GM23338 (cell line): ENCODE data around the gene C11orf24. TPM values are rescaled to one million over a fixed set of nuclear protein-coding genes. Genes with fewer than 3 reads are reported as not detected.

Experiments
- ATAC-seq: fragments of 200-7000 bp; cut with Tn5 transposase; 3 replicates; pipeline ENCODE4 v1.9.1; 2020
- DNase-seq: peaks from one replicate; pipeline ENCODE4 v3.0.0-alpha.2; 2015; ENCODE audit warnings: low spot score
- H2AFZ ChIP-seq: fragments of 200-600 bp; sonication (generic); 2 replicates; pipeline ENCODE4 v1.8.0; 2016; ENCODE audit warnings: antibody characterized with exemption, mild to moderate bottlenecking, moderate library complexity
- H3F3A ChIP-seq: fragments of 200-600 bp; sonication (generic); replicated peaks from 2 replicates; pipeline ENCODE4 v1.8.0; 2017; ENCODE audit warnings: antibody characterized with exemption, mixed run types, low read depth
- H3K27ac ChIP-seq: fragments of 200-600 bp; sonication (generic); 2 replicates; pipeline ENCODE4 v1.6.1; 2016; ENCODE audit warnings: low read depth
- H3K27me3 ChIP-seq: fragments of 200-600 bp; sonication (generic); 2 replicates; pipeline ENCODE4 v1.8.0; 2016; ENCODE audit warnings: mild to moderate bottlenecking, mixed run types, moderate library complexity; ENCODE audit not compliant: insufficient read depth
- H3K36me3 ChIP-seq: fragments of 200-600 bp; sonication (generic); 2 replicates; pipeline ENCODE4 v1.8.0; 2016; ENCODE audit warnings: mild to moderate bottlenecking; ENCODE audit not compliant: insufficient read depth
- H3K4me1 ChIP-seq: fragments of 200-600 bp; sonication (generic); 2 replicates; pipeline ENCODE4 v1.8.0; 2016; ENCODE audit warnings: mild to moderate bottlenecking, moderate library complexity; ENCODE audit not compliant: insufficient read depth
- H3K4me2 ChIP-seq: fragments of 200-600 bp; sonication (generic); 2 replicates; pipeline ENCODE4 v1.7.1; 2017; ENCODE audit warnings: mixed run types
- H3K4me3 ChIP-seq: fragments of 200-600 bp; sonication (generic); 2 replicates; pipeline ENCODE4 v1.6.1; 2016; ENCODE audit warnings: mixed run types
- H3K79me2 ChIP-seq: fragments of 200-600 bp; sonication (generic); replicated peaks from 2 replicates; pipeline ENCODE4 v1.8.0; 2017; ENCODE audit warnings: mild to moderate bottlenecking; ENCODE audit not compliant: insufficient read depth
- H3K9me2 ChIP-seq: fragments of 200-600 bp; sonication (generic); 2 replicates; pipeline ENCODE4 v1.8.0; 2017; ENCODE audit not compliant: insufficient read depth
- H4K20me1 ChIP-seq: fragments of 200-600 bp; sonication (generic); replicated peaks from 2 replicates; pipeline ENCODE4 v1.8.0; 2017; ENCODE audit warnings: mild to moderate bottlenecking; ENCODE audit not compliant: insufficient read depth
- H3K27ac Mint-ChIP-seq: 2 replicates; pipeline ENCODE4 v1.8.0; 2020; ENCODE audit warnings: inconsistent platforms, mild to moderate bottlenecking, moderate library complexity, mixed read lengths
- H3K27me3 Mint-ChIP-seq: 3 replicates; pipeline ENCODE4 v1.8.0; 2022; ENCODE audit warnings: low read depth, mild to moderate bottlenecking, moderate library complexity, mixed read lengths, inconsistent platforms; ENCODE audit not compliant: insufficient read depth, poor library complexity
- H3K36me3 Mint-ChIP-seq: 3 replicates; pipeline ENCODE4 v1.8.0; 2021; ENCODE audit warnings: low read depth, mild to moderate bottlenecking, inconsistent platforms, moderate library complexity, mixed read lengths
- H3K4me1 Mint-ChIP-seq: 3 replicates; pipeline ENCODE4 v1.8.0; 2020; ENCODE audit warnings: mild to moderate bottlenecking, inconsistent platforms, mixed read lengths
- H3K4me3 Mint-ChIP-seq: 3 replicates; pipeline ENCODE4 v1.8.0; 2021; ENCODE audit warnings: moderate library complexity, mild to moderate bottlenecking, inconsistent platforms, mixed read lengths
- H3K9me3 Mint-ChIP-seq: 3 replicates; pipeline ENCODE4 v1.8.0; 2020; ENCODE audit warnings: moderate library complexity, mild to moderate bottlenecking, inconsistent platforms, mixed read lengths
- EZH2 ChIP-seq: fragments of 200-600 bp; sonication (generic); IDR thresholded peaks from one replicate; pipeline ENCODE4 v1.8.0; 2017; ENCODE audit warnings: antibody characterized with exemption, mild to moderate bottlenecking, low read depth; ENCODE audit not compliant: unreplicated experiment
- EZH2phosphoT487 ChIP-seq: fragments of 200-600 bp; sonication (generic); IDR thresholded peaks from one replicate; pipeline ENCODE4 v1.8.1; 2018; ENCODE audit warnings: antibody characterized with exemption; ENCODE audit not compliant: unreplicated experiment
- NANOG ChIP-seq: IDR thresholded peaks from 2 replicates; pipeline ENCODE4 v1.6.1; 2016; ENCODE audit warnings: antibody characterized with exemption, borderline replicate concordance
- POLR2AphosphoS5 ChIP-seq: IDR thresholded peaks from 2 replicates; pipeline ENCODE4 v1.6.1; 2016; ENCODE audit warnings: antibody characterized with exemption, low read depth
- ZNF114 ChIP-seq: fragments of 250-450 bp; sonication (Bioruptor Pico); IDR thresholded peaks from 2 replicates; pipeline ENCODE4 v1.5.0; 2020; ENCODE audit warnings: mild to moderate bottlenecking, moderate library complexity
- ZNF331 ChIP-seq: fragments of 250-450 bp; sonication (Bioruptor Pico); IDR thresholded peaks from 2 replicates; pipeline ENCODE4 v1.5.0; 2020; ENCODE audit warnings: low read depth, mild to moderate bottlenecking, moderate library complexity
- polyA plus RNA-seq: library from polyadenylated mRNA; unstranded; fragments of >200 nt; fragmentation: Nextera tagmentation; extraction: Ambion mirVana; gene quantifications from 2 replicates; pipeline ENCODE4 v1.2.1, GENCODE V29; 2016
- total RNA-seq: library from RNA; depleted of rRNA; stranded (reverse); fragments of >200 nt; shearing (Covaris generic); gene quantifications from 2 replicates; pipeline ENCODE4 v1.2.3, GENCODE V29; 2014
- TF ChIP-seq, protein P1 (sequence below): fragments of 250-450 bp; sonication (Bioruptor Pico); IDR thresholded peaks from 2 replicates; pipeline ENCODE4 v1.5.0; 2020; ENCODE audit warnings: mild to moderate bottlenecking, moderate library complexity
- TF ChIP-seq, protein P2 (sequence below): IDR thresholded peaks from 2 replicates; pipeline ENCODE4 v1.6.1; 2016; ENCODE audit warnings: antibody characterized with exemption

The C11orf24 gene
- total and polyA plus RNA-seq, 2 experiments from 2014 or later = 49.8 to 57.5 TPM

DNA sequence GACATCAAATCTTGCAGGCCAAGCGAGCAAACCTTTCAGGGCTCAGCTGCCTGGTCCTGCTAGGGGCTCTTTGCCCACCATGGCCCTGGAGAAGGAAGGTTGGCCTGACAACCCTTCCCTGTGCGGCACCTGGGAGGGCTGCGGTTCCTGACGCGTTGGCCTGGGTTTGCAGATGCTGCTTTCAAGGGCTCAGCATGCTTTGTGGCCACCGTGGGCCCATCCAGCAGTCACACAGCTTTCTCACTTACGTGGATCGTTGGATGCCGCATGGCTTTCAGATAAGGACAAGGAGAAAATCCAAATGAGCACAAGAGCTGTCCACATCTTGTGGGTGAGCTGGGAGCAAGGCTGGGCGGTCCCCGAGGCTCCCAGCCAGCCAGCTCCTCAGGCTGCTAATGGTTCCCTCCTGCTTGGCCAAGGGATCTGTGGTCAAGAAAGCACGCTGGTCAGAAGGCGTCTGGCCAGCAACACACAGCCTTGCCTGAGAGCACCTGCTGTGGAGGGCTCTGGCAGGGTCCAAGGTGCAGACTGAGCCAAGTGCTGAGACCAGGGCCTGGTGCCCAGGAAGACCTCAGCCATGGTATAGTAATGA lies 8.2 kb downstream of the C11orf24 start (continued):
- TF ChIP-seq, protein P1, sequence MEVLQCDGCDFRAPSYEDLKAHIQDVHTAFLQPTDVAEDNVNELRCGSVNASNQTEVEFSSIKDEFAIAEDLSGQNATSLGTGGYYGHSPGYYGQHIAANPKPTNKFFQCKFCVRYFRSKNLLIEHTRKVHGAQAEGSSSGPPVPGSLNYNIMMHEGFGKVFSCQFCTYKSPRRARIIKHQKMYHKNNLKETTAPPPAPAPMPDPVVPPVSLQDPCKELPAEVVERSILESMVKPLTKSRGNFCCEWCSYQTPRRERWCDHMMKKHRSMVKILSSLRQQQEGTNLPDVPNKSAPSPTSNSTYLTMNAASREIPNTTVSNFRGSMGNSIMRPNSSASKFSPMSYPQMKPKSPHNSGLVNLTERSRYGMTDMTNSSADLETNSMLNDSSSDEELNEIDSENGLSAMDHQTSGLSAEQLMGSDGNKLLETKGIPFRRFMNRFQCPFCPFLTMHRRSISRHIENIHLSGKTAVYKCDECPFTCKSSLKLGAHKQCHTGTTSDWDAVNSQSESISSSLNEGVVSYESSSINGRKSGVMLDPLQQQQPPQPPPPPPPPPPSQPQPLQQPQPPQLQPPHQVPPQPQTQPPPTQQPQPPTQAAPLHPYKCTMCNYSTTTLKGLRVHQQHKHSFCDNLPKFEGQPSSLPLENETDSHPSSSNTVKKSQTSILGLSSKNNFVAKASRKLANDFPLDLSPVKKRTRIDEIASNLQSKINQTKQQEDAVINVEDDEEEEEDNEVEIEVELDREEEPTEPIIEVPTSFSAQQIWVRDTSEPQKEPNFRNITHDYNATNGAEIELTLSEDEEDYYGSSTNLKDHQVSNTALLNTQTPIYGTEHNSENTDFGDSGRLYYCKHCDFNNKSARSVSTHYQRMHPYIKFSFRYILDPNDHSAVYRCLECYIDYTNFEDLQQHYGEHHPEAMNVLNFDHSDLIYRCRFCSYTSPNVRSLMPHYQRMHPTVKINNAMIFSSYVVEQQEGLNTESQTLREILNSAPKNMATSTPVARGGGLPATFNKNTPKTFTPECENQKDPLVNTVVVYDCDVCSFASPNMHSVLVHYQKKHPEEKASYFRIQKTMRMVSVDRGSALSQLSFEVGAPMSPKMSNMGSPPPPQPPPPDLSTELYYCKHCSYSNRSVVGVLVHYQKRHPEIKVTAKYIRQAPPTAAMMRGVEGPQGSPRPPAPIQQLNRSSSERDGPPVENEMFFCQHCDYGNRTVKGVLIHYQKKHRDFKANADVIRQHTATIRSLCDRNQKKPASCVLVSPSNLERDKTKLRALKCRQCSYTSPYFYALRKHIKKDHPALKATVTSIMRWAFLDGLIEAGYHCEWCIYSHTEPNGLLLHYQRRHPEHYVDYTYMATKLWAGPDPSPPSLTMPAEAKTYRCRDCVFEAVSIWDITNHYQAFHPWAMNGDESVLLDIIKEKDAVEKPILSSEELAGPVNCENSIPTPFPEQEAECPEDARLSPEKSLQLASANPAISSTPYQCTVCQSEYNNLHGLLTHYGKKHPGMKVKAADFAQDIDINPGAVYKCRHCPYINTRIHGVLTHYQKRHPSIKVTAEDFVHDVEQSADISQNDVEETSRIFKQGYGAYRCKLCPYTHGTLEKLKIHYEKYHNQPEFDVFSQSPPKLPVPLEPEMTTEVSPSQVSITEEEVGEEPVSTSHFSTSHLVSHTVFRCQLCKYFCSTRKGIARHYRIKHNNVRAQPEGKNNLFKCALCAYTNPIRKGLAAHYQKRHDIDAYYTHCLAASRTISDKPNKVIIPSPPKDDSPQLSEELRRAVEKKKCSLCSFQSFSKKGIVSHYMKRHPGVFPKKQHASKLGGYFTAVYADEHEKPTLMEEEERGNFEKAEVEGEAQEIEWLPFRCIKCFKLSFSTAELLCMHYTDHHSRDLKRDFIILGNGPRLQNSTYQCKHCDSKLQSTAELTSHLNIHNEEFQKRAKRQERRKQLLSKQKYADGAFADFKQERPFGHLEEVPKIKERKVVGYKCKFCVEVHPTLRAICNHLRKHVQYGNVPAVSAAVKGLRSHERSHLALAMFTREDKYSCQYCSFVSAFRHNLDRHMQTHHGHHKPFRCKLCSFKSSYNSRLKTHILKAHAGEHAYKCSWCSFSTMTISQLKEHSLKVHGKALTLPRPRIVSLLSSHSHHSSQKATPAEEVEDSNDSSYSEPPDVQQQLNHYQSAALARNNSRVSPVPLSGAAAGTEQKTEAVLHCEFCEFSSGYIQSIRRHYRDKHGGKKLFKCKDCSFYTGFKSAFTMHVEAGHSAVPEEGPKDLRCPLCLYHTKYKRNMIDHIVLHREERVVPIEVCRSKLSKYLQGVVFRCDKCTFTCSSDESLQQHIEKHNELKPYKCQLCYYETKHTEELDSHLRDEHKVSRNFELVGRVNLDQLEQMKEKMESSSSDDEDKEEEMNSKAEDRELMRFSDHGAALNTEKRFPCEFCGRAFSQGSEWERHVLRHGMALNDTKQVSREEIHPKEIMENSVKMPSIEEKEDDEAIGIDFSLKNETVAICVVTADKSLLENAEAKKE = no peak

DNA sequence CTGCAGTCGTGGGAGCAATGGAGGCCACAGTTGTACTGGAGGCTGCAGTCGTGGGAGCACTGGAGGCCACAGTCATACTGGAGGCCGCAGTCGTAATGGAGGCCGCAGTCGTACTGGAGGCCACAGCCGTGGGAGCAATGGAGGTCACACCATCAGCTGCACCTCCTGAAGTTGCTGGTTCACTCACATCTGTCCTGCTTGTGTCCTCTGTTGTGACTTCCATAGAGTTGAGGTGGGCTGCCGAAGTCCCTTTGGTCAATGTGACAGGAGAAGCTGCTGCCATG lies 9.3 kb downstream of the C11orf24 start:
- Histone ChIP-seq H3K4me3 (no peak overlapping the region), H3K79me2 (no peaks in the 10 kb centered on the region), H3K27me3 (no peaks in the 10 kb centered on the region), H3K36me3 (peaks cover 9% of the 10 kb centered on the region; the same call in 1 of the 2 replicates), H4K20me1 (no peaks in the 10 kb centered on the region), H3F3A (no peaks in the 10 kb centered on the region), H3K4me2 (no peak overlapping the region), H3K9me2 (no peaks in the 10 kb centered on the region), H3K27ac (no peak overlapping the region), H2AFZ (no peak overlapping the region), H3K4me1 (no peaks in the 10 kb centered on the region)
- Mint-ChIP-seq H3K27ac (no peak overlapping the region), H3K27me3 (peaks cover 7% of the 10 kb centered on the region), H3K4me3 (no peak overlapping the region), H3K9me3 (no peaks in the 10 kb centered on the region), H3K4me1 (no peaks in the 10 kb centered on the region), H3K36me3 (peaks cover 56% of the 10 kb centered on the region)
- no peak for ATAC-seq
- DNase-seq = no peak
- no peak for TF ChIP-seq NANOG
- TF ChIP-seq EZH2 = no peak
- TF ChIP-seq, protein P2, sequence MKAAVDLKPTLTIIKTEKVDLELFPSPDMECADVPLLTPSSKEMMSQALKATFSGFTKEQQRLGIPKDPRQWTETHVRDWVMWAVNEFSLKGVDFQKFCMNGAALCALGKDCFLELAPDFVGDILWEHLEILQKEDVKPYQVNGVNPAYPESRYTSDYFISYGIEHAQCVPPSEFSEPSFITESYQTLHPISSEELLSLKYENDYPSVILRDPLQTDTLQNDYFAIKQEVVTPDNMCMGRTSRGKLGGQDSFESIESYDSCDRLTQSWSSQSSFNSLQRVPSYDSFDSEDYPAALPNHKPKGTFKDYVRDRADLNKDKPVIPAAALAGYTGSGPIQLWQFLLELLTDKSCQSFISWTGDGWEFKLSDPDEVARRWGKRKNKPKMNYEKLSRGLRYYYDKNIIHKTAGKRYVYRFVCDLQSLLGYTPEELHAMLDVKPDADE = no peak
- no peak for TF ChIP-seq ZNF331 (CRISPR knock-in tag)
- no peak for TF ChIP-seq POLR2AphosphoS5
- TF ChIP-seq ZNF114 = no peak
- TF ChIP-seq EZH2phosphoT487 = no peak
- TF ChIP-seq, protein P1 = no peak
